ENCODE results near the gene CCDC167. TPM values are rescaled to one million over a fixed set of nuclear protein-coding genes. Genes with fewer than 3 reads are reported as not detected.

The CCDC167 gene
- total and polyA plus RNA-seq, 2 of the 8 experiments (the other 6 are each of a cell fraction or from before 2014, with no cell fraction given), result 11.0 to 26.5 TPM

- no peak for TF ChIP-seq EGR1 (IDR thresholded peaks at IDR 0.05; ENCODE audit: borderline replicate concordance, low read depth, low read length)
- TF ChIP-seq E2F6 (IDR thresholded peaks at IDR 0.05), result no peak
These were observed 13.4 kb downstream of the CCDC167 start (continued) for GRCh38 chr6:37486121-37486839.
